B cell (primary cell): ENCODE results near the gene PDZK1. TPM values are rescaled to one million over a fixed set of nuclear protein-coding genes. Genes with fewer than 3 reads are reported as not detected.
"Not testable (repeated sequence)": the region's sequence is repeated elsewhere in the genome, so short reads cannot be mapped to it uniquely, and the experiment has no call there.

Experiments used
- ATAC-seq: fragments of 200-7000 bp; cut with Tn5 transposase; one replicate; pipeline ENCODE4 v1.10.0; 2021; ENCODE audit warnings: low read depth, mild to moderate bottlenecking, moderate number of reproducible peaks, moderate library complexity
- CTCF ChIA-PET: fragments of 350-600 bp; sonication (Branson Sonifier 250); formaldehyde crosslinking; loops from one replicate; lab custom pipeline; 2021; ENCODE audit warnings: antibody characterized with exemption, inconsistent platforms; lab: Charles Lee
- POLR2A ChIA-PET: fragments of 350-600 bp; sonication (Branson Sonifier 250); formaldehyde crosslinking; loops from one replicate; lab custom pipeline; 2021; ENCODE audit warnings: antibody characterized with exemption; lab: Charles Lee
- DNase-seq: peaks from one replicate; pipeline ENCODE4 v3.0.0; 2013
- H2AFZ ChIP-seq: 2 replicates; pipeline ENCODE4 v1.6.1; 2012; ENCODE audit warnings: mild to moderate bottlenecking, low read depth, low read length; ENCODE audit not compliant: insufficient read depth, poor library complexity, severe bottlenecking
- H3K27ac ChIP-seq, 2 donors: 1 replicate in 1 of 2; 2 replicates in 1 of 2; pipeline ENCODE4 v1.5.1; 2012 to 2013; ENCODE audit warnings: low read length in 2 of 2, mild to moderate bottlenecking in 2 of 2, moderate library complexity in 1 of 2
- H3K27me3 ChIP-seq, 4 experiments: fragments of 200-600 bp in 1 of 4; sonication (generic) in 1 of 4; replicated peaks in 1 of 4; 1 replicate in 2 of 4; 2 replicates in 2 of 4; pipeline versions ENCODE4 v1.6.1 to v1.7.0; 2013 to 2016; ENCODE audit warnings: low read length in 3 of 4, mild to moderate bottlenecking in 2 of 4, mixed read lengths in 1 of 4, moderate library complexity in 1 of 4; ENCODE audit not compliant: insufficient read depth in 4 of 4, control insufficient read depth in 3 of 4; ENCODE audit errors: control extremely low read depth in 1 of 4
- H3K36me3 ChIP-seq, 2 experiments: replicated peaks in 1 of 2; 1 replicate in 1 of 2; 2 replicates in 1 of 2; pipeline versions ENCODE4 v1.6.1 to v1.7.1; 2013; ENCODE audit warnings: low read length in 1 of 2; ENCODE audit not compliant: insufficient read depth in 2 of 2, control insufficient read depth in 1 of 2; ENCODE audit errors: control extremely low read depth in 1 of 2, extremely low read depth in 1 of 2
- H3K4me1 ChIP-seq, 2 donors: fragments of 200-600 bp in 1 of 2; sonication (generic) in 1 of 2; 1 replicate in 1 of 2; 2 replicates in 1 of 2; pipeline versions ENCODE4 v1.5.1 to v1.6.1; 2013 to 2017; ENCODE audit warnings: low read length in 2 of 2; ENCODE audit not compliant: control insufficient read depth in 2 of 2, insufficient read depth in 2 of 2
- H3K4me2 ChIP-seq: replicated peaks from 2 replicates; pipeline ENCODE3; 2012; ENCODE audit warnings: mild to moderate bottlenecking, low read depth, low read length; ENCODE audit not compliant: poor library complexity, severe bottlenecking
- H3K4me3 ChIP-seq, 5 experiments: fragments of 200-600 bp in 1 of 5; sonication (generic) in 1 of 5; 1 replicate in 3 of 5; 2 replicates in 2 of 5; pipeline versions ENCODE4 v1.5.1 to v1.7.0; 2011 to 2016; ENCODE audit warnings: low read length in 4 of 5, mild to moderate bottlenecking in 4 of 5, low read depth in 2 of 5, control low read depth in 1 of 5, moderate library complexity in 1 of 5; ENCODE audit not compliant: insufficient read depth in 1 of 5; ENCODE audit errors: control extremely low read depth in 1 of 5, extremely low read depth in 1 of 5
- H3K79me2 ChIP-seq: fragments of 200-600 bp; sonication (generic); one replicate; pipeline ENCODE4 v1.6.0; 2016; ENCODE audit warnings: low read length; ENCODE audit not compliant: control insufficient read depth, insufficient read depth
- H3K9ac ChIP-seq: fragments of 200-600 bp; sonication (generic); 2 replicates; pipeline ENCODE4 v1.6.1; 2017; ENCODE audit warnings: mild to moderate bottlenecking, low read length, moderate library complexity
- H3K9me3 ChIP-seq, 3 donors: one replicate each; pipeline versions ENCODE4 v1.6.1 to v1.7.1; 2013; ENCODE audit warnings: low read length in 2 of 3; ENCODE audit not compliant: control insufficient read depth in 2 of 3, insufficient read depth in 1 of 3; ENCODE audit errors: control extremely low read depth in 1 of 3
- H4K20me1 ChIP-seq: 2 replicates; pipeline ENCODE4 v1.6.0; 2012; ENCODE audit warnings: mild to moderate bottlenecking, low read length; ENCODE audit not compliant: insufficient read depth, control insufficient read depth, poor library complexity, severe bottlenecking
- H3K27ac Mint-ChIP-seq: one replicate; pipeline ENCODE4 v1.8.0; 2021; ENCODE audit warnings: mixed read lengths
- H3K27me3 Mint-ChIP-seq: one replicate; pipeline ENCODE4 v1.8.0; 2021; ENCODE audit warnings: mixed read lengths
- H3K4me1 Mint-ChIP-seq: one replicate; pipeline ENCODE4 v1.8.0; 2021; ENCODE audit warnings: mixed read lengths
- H3K4me3 Mint-ChIP-seq: one replicate; pipeline ENCODE4 v1.8.0; 2021; ENCODE audit warnings: mixed read lengths
- H3K9me3 Mint-ChIP-seq: one replicate; pipeline ENCODE4 v1.8.0; 2022; ENCODE audit warnings: mixed read lengths; ENCODE audit not compliant: insufficient read depth
- EZH2 ChIP-seq: IDR thresholded peaks from 2 replicates; pipeline ENCODE4 v1.6.1; 2012; ENCODE audit warnings: borderline replicate concordance, low read depth, mild to moderate bottlenecking, moderate library complexity, low read length; ENCODE audit not compliant: insufficient read depth, poor library complexity, severe bottlenecking
- WGBS: methylation state at CpG from one replicate; pipeline ENCODE4 v1.1.5; 2013; ENCODE audit warnings: missing lambda C conversion rate; ENCODE audit not compliant: insufficient coverage; 5-methylcytosine and 5-hydroxymethylcytosine counted together
- intact Hi-C: fragments of 100-400 bp; cut with micrococcal nuclease; formaldehyde crosslinking; loops from one replicate; pipeline ENCODE4 v1.10.0; 2022
- polyA plus RNA-seq: library from polyadenylated mRNA; depleted of rRNA; stranded (reverse); fragments of >200 nt; gene quantifications from 2 replicates; pipeline ENCODE4 v1.2.3, GENCODE V29; 2012
- total RNA-seq, 2 donors: library from RNA; stranded (reverse); fragments of 120-200 nt in 1 of 2; gene quantifications; 1 replicate in 1 of 2; 2 replicates in 1 of 2; pipeline versions ENCODE4 v1.2.3 to v1.2.4, GENCODE V29; 2013 to 2022
- TF ChIP-seq, protein P1 (sequence below): fragments of 200-600 bp; IDR thresholded peaks from one replicate; pipeline ENCODE4 v1.8.0; 2022; ENCODE audit warnings: antibody characterized with exemption, mild to moderate bottlenecking

PDZK1 gene
- total and polyA plus RNA-seq, 2 donors (not counting 1 experiment from before 2014, with no cell fraction given), result 0.34 TPM; not detected in 1

DNA sequence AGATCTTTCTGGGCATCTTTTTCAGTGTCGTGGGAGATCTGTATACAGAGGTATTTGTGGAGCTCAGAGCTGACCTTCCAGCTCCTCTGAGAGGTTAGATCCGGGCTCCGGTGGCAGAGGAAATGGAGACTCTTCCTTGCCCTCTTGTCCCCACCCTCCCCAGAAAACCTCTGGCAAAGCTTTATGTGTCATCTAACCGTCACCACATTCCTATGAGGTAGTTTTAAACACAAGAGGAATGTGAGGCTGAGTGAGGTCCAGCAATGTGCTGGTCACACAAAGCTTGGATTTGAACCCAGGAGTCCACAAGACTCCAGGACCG lies 13.3 kb upstream of the PDZK1 start:
- TF ChIP-seq, protein P1, sequence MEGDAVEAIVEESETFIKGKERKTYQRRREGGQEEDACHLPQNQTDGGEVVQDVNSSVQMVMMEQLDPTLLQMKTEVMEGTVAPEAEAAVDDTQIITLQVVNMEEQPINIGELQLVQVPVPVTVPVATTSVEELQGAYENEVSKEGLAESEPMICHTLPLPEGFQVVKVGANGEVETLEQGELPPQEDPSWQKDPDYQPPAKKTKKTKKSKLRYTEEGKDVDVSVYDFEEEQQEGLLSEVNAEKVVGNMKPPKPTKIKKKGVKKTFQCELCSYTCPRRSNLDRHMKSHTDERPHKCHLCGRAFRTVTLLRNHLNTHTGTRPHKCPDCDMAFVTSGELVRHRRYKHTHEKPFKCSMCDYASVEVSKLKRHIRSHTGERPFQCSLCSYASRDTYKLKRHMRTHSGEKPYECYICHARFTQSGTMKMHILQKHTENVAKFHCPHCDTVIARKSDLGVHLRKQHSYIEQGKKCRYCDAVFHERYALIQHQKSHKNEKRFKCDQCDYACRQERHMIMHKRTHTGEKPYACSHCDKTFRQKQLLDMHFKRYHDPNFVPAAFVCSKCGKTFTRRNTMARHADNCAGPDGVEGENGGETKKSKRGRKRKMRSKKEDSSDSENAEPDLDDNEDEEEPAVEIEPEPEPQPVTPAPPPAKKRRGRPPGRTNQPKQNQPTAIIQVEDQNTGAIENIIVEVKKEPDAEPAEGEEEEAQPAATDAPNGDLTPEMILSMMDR, result no peak
- TF ChIP-seq EZH2, result no peak
- H3K4me1 Mint-ChIP-seq, result peaks cover 9% of the 10 kb centered on the region
- H3K36me3 ChIP-seq, result no peaks in the 10 kb centered on the region
- H3K4me3 ChIP-seq, result no peak overlapping the region
- peaks cover 0 to 19% (median 9%) of the 10 kb centered on the region in 4 experiments for H3K27me3 ChIP-seq
- ATAC-seq, result no peak
- peaks cover 20% of the 10 kb centered on the region for H3K27me3 Mint-ChIP-seq
- H2AFZ ChIP-seq, result peak overlapping the region; percentile 70
- no peak overlapping the region for H3K27ac Mint-ChIP-seq
- WGBS, result 62% methylated on average over 2 of the region's 5 CpGs
- POLR2A ChIA-PET, result no interaction called here
- no peak overlapping the region for H3K27ac ChIP-seq
- CTCF ChIA-PET, result interaction anchor here (0.8 to 1.5 kb wide), 9 partner anchors 8 to 36 kb away, joined by 3 to 7 read pairs (median 4); partner anchors contain the start of gene PDZK1
- H4K20me1 ChIP-seq, result no peaks in the 10 kb centered on the region
- H3K9ac ChIP-seq, result peak overlapping the region; percentile 41
- H3K79me2 ChIP-seq, result no peaks in the 10 kb centered on the region
- no peak for DNase-seq
- no peaks in the 10 kb centered on the region for H3K9me3 Mint-ChIP-seq
- intact Hi-C loops, result no loop called here
- H3K9me3 ChIP-seq, result peaks cover 0 to 4% (median 0%) of the 10 kb centered on the region in 3 donors
- peak overlapping the region; percentile 71 for H3K4me2 ChIP-seq
- H3K4me3 Mint-ChIP-seq, result no peak overlapping the region
- H3K4me1 ChIP-seq, result peaks cover 10% of the 10 kb centered on the region in 2 donors

DNA sequence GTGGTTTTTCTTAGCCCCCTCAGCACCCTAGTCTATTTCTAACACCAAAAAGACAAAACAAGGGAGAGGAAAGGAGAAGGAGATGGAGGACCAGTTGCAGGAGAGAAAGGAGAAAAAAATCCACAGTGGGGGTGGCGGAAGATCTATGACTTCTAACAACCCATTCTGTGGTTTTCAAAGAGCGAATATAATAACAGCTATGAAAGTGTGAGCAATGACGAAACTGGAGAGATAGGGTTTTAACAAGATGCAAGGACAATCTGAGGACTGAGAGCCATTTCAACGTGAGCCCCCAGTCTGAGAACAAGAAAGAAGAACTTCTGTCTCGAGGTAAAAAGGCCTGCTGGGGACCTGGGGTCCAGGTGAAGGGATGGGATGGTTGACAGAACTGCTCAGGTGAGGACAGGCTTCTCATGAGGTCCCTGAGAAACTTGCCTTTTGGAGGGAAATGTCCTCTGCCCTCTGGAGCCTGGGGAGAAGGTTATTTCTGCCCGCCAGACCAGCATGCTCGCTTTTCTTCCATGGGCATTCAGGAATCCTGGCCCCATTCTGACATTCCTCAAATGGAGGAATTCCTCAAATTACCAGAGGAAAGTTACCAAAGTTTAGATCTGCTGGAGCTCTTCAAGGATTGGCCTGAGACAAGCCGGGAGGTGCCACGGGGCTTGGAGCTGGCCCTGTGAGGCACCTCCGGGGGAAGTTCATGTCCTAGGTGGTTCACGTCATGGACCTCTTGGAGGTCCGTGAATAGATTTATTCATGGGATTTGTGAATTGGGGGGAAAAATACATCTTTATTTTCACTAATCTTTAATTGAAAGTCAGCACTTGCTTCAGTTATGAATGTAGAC lies 12.3 kb upstream of the PDZK1 start, which contains the start of gene CD160:
CD160 (plus strand) TSS at position 270 of the 850 bp plus-strand sequence. CDS start 8,829 bp downstream, outside the sequence.
- ATAC-seq (no peak), DNase-seq (no peak)
- ChIA-PET POLR2A (interaction anchor here (0.7 kb wide), 1 partner anchor 272 kb away, joined by 8 read pairs; no protein-coding TSS in a partner anchor), CTCF (interaction anchor here (1.0 to 1.5 kb wide), 4 partner anchors 8 to 37 kb away, joined by 3 to 7 read pairs (median 3); no protein-coding TSS in a partner anchor)
- peaks cover 0 to 19% (median 9%) of the 10 kb centered on the region in 4 experiments for H3K27me3 ChIP-seq
- Mint-ChIP-seq H3K9me3 (no peaks in the 10 kb centered on the region), H3K27me3 (peaks cover 20% of the 10 kb centered on the region), H3K4me3 (no peak within 1 kb of the TSS), H3K27ac (no peak within 1 kb of the TSS), H3K4me1 (peaks cover 9% of the 10 kb centered on the region)
- no peak within 1 kb of the TSS for H2AFZ ChIP-seq
- no peak within 1 kb of the TSS for H3K9ac ChIP-seq
- no peak within 1 kb of the TSS for H3K4me2 ChIP-seq
- no peak within 1 kb of the TSS for H3K27ac ChIP-seq
- H3K4me3 ChIP-seq, result no peak within 1 kb of the TSS
- intact Hi-C loops, result no loop called here
- WGBS, result 87% methylated on average over 6 of the region's 12 CpGs
- H3K9me3 ChIP-seq, result peaks cover 0 to 4% (median 0%) of the 10 kb centered on the region in 3 donors
- peaks cover 10% of the 10 kb centered on the region in 2 donors for H3K4me1 ChIP-seq
- H3K79me2 ChIP-seq, result no peaks in the 10 kb centered on the region
- TF ChIP-seq, protein P1, result no peak
- TF ChIP-seq EZH2, result no peak
- no peaks in the 10 kb centered on the region for H4K20me1 ChIP-seq
- H3K36me3 ChIP-seq, result no peaks in the 10 kb centered on the region

DNA sequence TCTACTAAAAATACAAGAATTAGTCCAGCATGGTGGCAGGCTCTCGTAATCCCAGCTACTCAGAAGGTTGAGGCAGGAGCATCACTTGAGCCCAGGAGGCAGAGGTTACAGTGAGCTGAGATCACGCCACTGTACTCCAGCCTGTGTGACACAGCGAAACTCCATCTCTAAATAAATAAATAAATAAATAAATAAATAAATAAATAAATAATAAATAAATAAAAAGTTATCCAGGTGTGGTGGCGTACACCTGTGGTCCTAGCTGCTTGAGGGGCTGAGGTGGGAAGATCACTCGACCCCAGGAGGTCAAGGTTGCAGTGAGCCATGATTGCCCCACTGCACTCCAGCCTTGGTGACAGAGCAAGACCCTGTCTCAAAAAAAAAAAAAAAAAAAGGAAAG lies 11.3 kb upstream of the PDZK1 start:
- CTCF ChIA-PET, ATAC-seq, H3K36me3 ChIP-seq, H3K27ac Mint-ChIP-seq, H4K20me1 ChIP-seq, H3K79me2 ChIP-seq, H3K4me3 ChIP-seq, DNase-seq, H3K4me2 ChIP-seq, H3K4me1 Mint-ChIP-seq, H3K9me3 ChIP-seq, intact Hi-C loops, H3K9ac ChIP-seq, H2AFZ ChIP-seq, H3K27ac ChIP-seq, H3K9me3 Mint-ChIP-seq, H3K4me3 Mint-ChIP-seq: not testable (repeated sequence)
- Histone ChIP-seq H3K27me3 (peaks cover 0 to 19% (median 9%) of the 10 kb centered on the region in 4 experiments), H3K4me1 (peaks cover 10% of the 10 kb centered on the region in 2 donors)
- 82% methylated on average over 3 of the region's 5 CpGs for WGBS
- H3K27me3 Mint-ChIP-seq, result peaks cover 20% of the 10 kb centered on the region
- POLR2A ChIA-PET, result interaction anchor here (0.7 kb wide), 1 partner anchor 273 kb away, joined by 8 read pairs; no protein-coding TSS in a partner anchor
